SK-N-SH (cell line): Measurements from ENCODE around the gene HIPK1. TPM values are rescaled to one million over a fixed set of nuclear protein-coding genes. Genes with fewer than 3 reads are reported as not detected.
"Not testable (repeated sequence)": the region's sequence is repeated elsewhere in the genome, so short reads cannot be mapped to it uniquely, and the experiment has no call there.

Experiments
- CTCF ChIA-PET: fragments of 300-600, 350-600 bp; formaldehyde crosslinking; extraction: SDS; loops from one replicate; lab custom pipeline; 2021; lab: Yijun Ruan, JAX
- POLR2A ChIA-PET: fragments of 350-600 bp; sonication (Branson Sonifier 250); formaldehyde crosslinking; extraction: SDS; loops from one replicate; lab custom pipeline; 2020; ENCODE audit warnings: antibody characterized with exemption, inconsistent platforms; lab: Yijun Ruan, JAX
- DNase-seq: peaks from one replicate; pipeline ENCODE4 v3.0.0; 2012
- H2AFZ ChIP-seq: fragments of 200-600 bp; sonication (generic); 2 replicates; pipeline ENCODE4 v1.8.1; 2016; ENCODE audit warnings: antibody characterized with exemption, mild to moderate bottlenecking, low read depth
- H3F3A ChIP-seq: fragments of 200-600 bp; sonication (generic); replicated peaks from 2 replicates; pipeline ENCODE3; 2016; ENCODE audit warnings: antibody characterized with exemption, mild to moderate bottlenecking; ENCODE audit not compliant: insufficient read depth
- H3K27ac ChIP-seq, 2 experiments: fragments of 200-500 bp in 1 of 2; fragments of 200-600 bp in 1 of 2; sonication (Bioruptor generic) in 1 of 2; sonication (generic), shearing (Covaris generic) in 1 of 2; 2 replicates each; pipeline versions ENCODE4 v1.5.1 to v1.6.1; 2014 to 2016; ENCODE audit warnings: low read depth in 2 of 2, inconsistent platforms in 1 of 2, low read length in 1 of 2, mild to moderate bottlenecking in 1 of 2, mixed read lengths in 1 of 2
- H3K27me3 ChIP-seq: fragments of 200-600 bp; sonication (generic), shearing (Covaris generic); 2 replicates; pipeline ENCODE4 v1.6.1; 2016; ENCODE audit warnings: mixed run types; ENCODE audit not compliant: insufficient read depth
- H3K36me3 ChIP-seq, 2 experiments: fragments of 200-500 bp in 1 of 2; fragments of 200-600 bp in 1 of 2; sonication (Bioruptor generic) in 1 of 2; sonication (generic) in 1 of 2; replicated peaks in 1 of 2; 2 replicates each; pipeline versions ENCODE3 to v1.5.1; 2014 to 2016; ENCODE audit warnings: low read length in 1 of 2, mild to moderate bottlenecking in 1 of 2; ENCODE audit not compliant: insufficient read depth in 2 of 2, control insufficient read depth in 1 of 2
- H3K4me1 ChIP-seq, 2 experiments: fragments of 200-500 bp in 1 of 2; fragments of 200-600 bp in 1 of 2; sonication (Bioruptor generic) in 1 of 2; sonication (generic), shearing (Covaris generic) in 1 of 2; 2 replicates each; pipeline versions ENCODE4 v1.5.1 to v1.6.1; 2014 to 2016; ENCODE audit warnings: low read depth in 1 of 2, low read length in 1 of 2, mixed run types in 1 of 2; ENCODE audit not compliant: insufficient read depth in 2 of 2, control insufficient read depth in 1 of 2
- H3K4me2 ChIP-seq: fragments of 200-600 bp; sonication (generic), shearing (Covaris generic); 2 replicates; pipeline ENCODE4 v1.6.1; 2017; ENCODE audit warnings: mixed run types
- H3K4me3 ChIP-seq, 2 experiments: fragments of 200-500 bp in 1 of 2; fragments of 200-600 bp in 1 of 2; sonication (Bioruptor generic) in 1 of 2; sonication (generic), shearing (Covaris generic) in 1 of 2; 2 replicates each; pipeline versions ENCODE4 v1.5.1 to v1.8.1; 2014 to 2016; ENCODE audit warnings: low read depth in 2 of 2, inconsistent platforms in 1 of 2, low read length in 1 of 2, mild to moderate bottlenecking in 1 of 2, mixed read lengths in 1 of 2, moderate library complexity in 1 of 2
- H3K79me2 ChIP-seq: fragments of 200-600 bp; sonication (generic); 2 replicates; pipeline ENCODE4 v1.8.1; 2017; ENCODE audit warnings: mild to moderate bottlenecking; ENCODE audit not compliant: insufficient read depth
- H3K9ac ChIP-seq: fragments of 200-600 bp; sonication (generic); 2 replicates; pipeline ENCODE4 v1.6.1; 2017; ENCODE audit warnings: mixed run types
- H3K9me2 ChIP-seq: fragments of 200-600 bp; sonication (generic); 2 replicates; pipeline ENCODE4 v1.6.1; 2017; ENCODE audit warnings: mixed run types
- H3K9me3 ChIP-seq: fragments of 200-600 bp; sonication (generic); 2 replicates; pipeline ENCODE4 v1.6.1; 2017; ENCODE audit warnings: mixed run types, mild to moderate bottlenecking, moderate library complexity
- H4K20me1 ChIP-seq: fragments of 200-600 bp; sonication (generic); 2 replicates; pipeline ENCODE4 v1.6.1; 2017; ENCODE audit warnings: mild to moderate bottlenecking, mixed run types; ENCODE audit not compliant: insufficient read depth
- CHD2 ChIP-seq: fragments of 150-350 bp; IDR thresholded peaks from 2 replicates; pipeline ENCODE4 v1.6.1; 2018; ENCODE audit warnings: low read length; ENCODE audit not compliant: partially characterized antibody
- EZH2phosphoT487 ChIP-seq: fragments of 200-600 bp; sonication (generic); IDR thresholded peaks from 2 replicates; pipeline ENCODE4 v1.6.1; 2017; ENCODE audit warnings: low read depth, mixed run types, mild to moderate bottlenecking, antibody characterized with exemption, moderate library complexity, borderline replicate concordance
- FOSL2 ChIP-seq: IDR thresholded peaks from 2 replicates; pipeline ENCODE4 v1.4.0; 2012; ENCODE audit warnings: low read depth, mild to moderate bottlenecking, moderate library complexity, borderline replicate concordance
- FOXJ3 ChIP-seq: sonication (generic); formaldehyde crosslinking; IDR thresholded peaks from 2 replicates; pipeline ENCODE4 v1.5.1; 2020; ENCODE audit warnings: mild to moderate bottlenecking, missing genetic modification reagents
- GABPA ChIP-seq: IDR thresholded peaks from 2 replicates; pipeline ENCODE4 v1.4.0; 2012; ENCODE audit warnings: low read depth, mild to moderate bottlenecking
- IRF3 ChIP-seq: fragments of 150-350 bp; IDR thresholded peaks from 2 replicates; pipeline ENCODE4 v1.6.1; 2016; ENCODE audit warnings: mild to moderate bottlenecking, low read depth, low read length
- JUND ChIP-seq: IDR thresholded peaks from 2 replicates; pipeline ENCODE4 v1.4.0; 2012
- MEF2A ChIP-seq: IDR thresholded peaks from 2 replicates; pipeline ENCODE4 v1.4.0; 2012; ENCODE audit warnings: low read depth, borderline replicate concordance
- NFIC ChIP-seq: IDR thresholded peaks from 2 replicates; pipeline ENCODE4 v1.4.0; 2012; ENCODE audit warnings: borderline replicate concordance
- POLR2AphosphoS5 ChIP-seq: IDR thresholded peaks from 2 replicates; pipeline ENCODE4 v1.6.1; 2012; ENCODE audit warnings: low read depth, low read length
- RAD21 ChIP-seq: IDR thresholded peaks from 2 replicates; pipeline ENCODE4 v1.6.1; 2012; ENCODE audit warnings: mild to moderate bottlenecking, low read length
- RCOR1 ChIP-seq: fragments of 150-350 bp; IDR thresholded peaks from 2 replicates; pipeline ENCODE4 v1.6.1; 2017; ENCODE audit warnings: antibody characterized with exemption, low read length
- REST ChIP-seq: IDR thresholded peaks from 2 replicates; pipeline ENCODE4 v1.6.1; 2012; ENCODE audit warnings: mild to moderate bottlenecking, low read depth, low read length, moderate library complexity
- RXRA ChIP-seq: IDR thresholded peaks from 2 replicates; pipeline ENCODE4 v1.4.0; 2012; ENCODE audit warnings: low read depth, mild to moderate bottlenecking, borderline replicate concordance
- SIN3A ChIP-seq: IDR thresholded peaks from 2 replicates; pipeline ENCODE4 v1.6.1; 2012; ENCODE audit warnings: low read depth, mild to moderate bottlenecking, low read length, moderate library complexity, borderline replicate concordance
- TAF1 ChIP-seq: IDR thresholded peaks from 2 replicates; pipeline ENCODE4 v1.6.1; 2012; ENCODE audit warnings: low read depth, mild to moderate bottlenecking, low read length, moderate library complexity, borderline replicate concordance
- WGBS: methylation state at CpG from one replicate; pipeline ENCODE4 v1.1.6; 2017; ENCODE audit warnings: low lambda C conversion rate; 5-methylcytosine and 5-hydroxymethylcytosine counted together
- polyA plus RNA-seq, 3 experiments: library from polyadenylated mRNA; depleted of rRNA; stranded (reverse); fragments of >200 nt; gene quantifications; 2 replicates each; pipeline ENCODE4 v1.2.3, GENCODE V29; 2012
- TF ChIP-seq, protein P1 (sequence below): IDR thresholded peaks from 2 replicates; pipeline ENCODE4 v1.4.0; 2012; ENCODE audit warnings: low read depth, borderline replicate concordance
- TF ChIP-seq, protein P2 (sequence below): IDR thresholded peaks from 2 replicates; pipeline ENCODE4 v1.4.0; 2012; ENCODE audit warnings: low read depth, borderline replicate concordance
- TF ChIP-seq, protein P3 (sequence below): fragments of 150-350 bp; IDR thresholded peaks from 2 replicates; pipeline ENCODE4 v1.6.1; 2017; ENCODE audit warnings: antibody characterized with exemption, low read length, low read depth, borderline replicate concordance

HIPK1 gene
- polyA plus RNA-seq, 1 of the 3 experiments (the other 2 are of a cell fraction), result 7.1 TPM

DNA sequence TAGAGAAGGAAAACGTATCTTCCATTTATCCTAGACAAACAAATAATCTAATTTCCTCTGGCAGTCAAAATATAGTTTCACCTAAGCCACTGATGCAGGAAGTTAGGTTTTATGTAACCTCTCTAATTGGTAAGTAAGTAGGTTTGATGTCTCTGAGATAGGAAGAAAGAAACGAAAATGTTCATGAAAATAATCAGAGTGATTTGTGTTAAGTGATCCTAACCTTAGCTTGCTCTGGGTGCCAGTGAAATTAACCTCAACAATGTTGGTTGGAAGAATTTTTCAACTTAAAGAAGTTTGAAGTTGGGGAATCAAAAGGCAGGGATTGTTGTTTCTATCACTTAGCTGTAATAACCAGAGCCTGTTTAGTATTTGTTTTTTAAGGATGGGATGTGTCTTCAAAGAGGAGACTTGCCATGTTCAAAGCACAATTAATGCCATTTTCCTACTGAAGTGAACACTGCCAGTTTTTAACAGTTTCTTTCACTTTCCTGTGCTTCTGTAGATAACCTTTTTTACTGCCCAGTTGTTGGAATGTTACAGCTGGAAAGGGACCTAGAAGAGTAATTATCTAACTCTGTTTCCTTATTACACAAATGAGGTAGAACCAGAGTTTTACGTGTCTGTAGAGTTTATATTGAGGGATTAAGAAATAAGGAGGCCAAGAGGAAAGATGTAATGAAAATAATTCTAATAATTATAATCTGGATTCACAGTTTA, 18.4 kb downstream of the HIPK1 start:
- no peaks in the 10 kb centered on the region for H3K9me2 ChIP-seq
- no peaks in the 10 kb centered on the region for H3K9me3 ChIP-seq
- H3K79me2 ChIP-seq, result peaks cover 99% of the 10 kb centered on the region
- H3K27me3 ChIP-seq, result no peaks in the 10 kb centered on the region
- no peak overlapping the region for H2AFZ ChIP-seq
- ChIA-PET POLR2A (no interaction called here), CTCF (interaction anchor here (0.6 to 2.0 kb wide), 6 partner anchors 8 to 127 kb away, joined by 3 to 6 read pairs (median 4); partner anchors contain the start of gene OLFML3)
- no peak overlapping the region; the same call in 1 of the 2 replicates for H3K9ac ChIP-seq
- H3K27ac ChIP-seq, result peak overlapping the region; percentile 16 to 29; a peak in 3 of 4 replicates
- DNase-seq, result no peak
- WGBS, result 36% methylated on average over 3 of the region's 3 CpGs
- H3K4me3 ChIP-seq, result no peak overlapping the region
- peaks cover 3 to 19% of the 10 kb centered on the region in 2 experiments; a peak in 3 of 4 replicates for H3K4me1 ChIP-seq
- H3K36me3 ChIP-seq, result peaks cover 7 to 21% of the 10 kb centered on the region in 2 experiments
- peaks cover 9% of the 10 kb centered on the region for H3F3A ChIP-seq
- H4K20me1 ChIP-seq, result peaks cover 29% of the 10 kb centered on the region
- TF ChIP-seq RCOR1 (no peak), POLR2AphosphoS5 (no peak), JUND (no peak), CHD2 (no peak), GABPA (no peak), RAD21 (no peak), FOXJ3 (CRISPR knock-in tag) (no peak), NFIC (no peak), SIN3A (no peak), MEF2A (no peak), IRF3 (no peak), TAF1 (no peak), EZH2phosphoT487 (no peak), RXRA (no peak), REST (no peak), FOSL2 (no peak)
- TF ChIP-seq, protein P1, sequence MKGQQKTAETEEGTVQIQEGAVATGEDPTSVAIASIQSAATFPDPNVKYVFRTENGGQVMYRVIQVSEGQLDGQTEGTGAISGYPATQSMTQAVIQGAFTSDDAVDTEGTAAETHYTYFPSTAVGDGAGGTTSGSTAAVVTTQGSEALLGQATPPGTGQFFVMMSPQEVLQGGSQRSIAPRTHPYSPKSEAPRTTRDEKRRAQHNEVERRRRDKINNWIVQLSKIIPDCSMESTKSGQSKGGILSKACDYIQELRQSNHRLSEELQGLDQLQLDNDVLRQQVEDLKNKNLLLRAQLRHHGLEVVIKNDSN, result no peak
- TF ChIP-seq, protein P2, sequence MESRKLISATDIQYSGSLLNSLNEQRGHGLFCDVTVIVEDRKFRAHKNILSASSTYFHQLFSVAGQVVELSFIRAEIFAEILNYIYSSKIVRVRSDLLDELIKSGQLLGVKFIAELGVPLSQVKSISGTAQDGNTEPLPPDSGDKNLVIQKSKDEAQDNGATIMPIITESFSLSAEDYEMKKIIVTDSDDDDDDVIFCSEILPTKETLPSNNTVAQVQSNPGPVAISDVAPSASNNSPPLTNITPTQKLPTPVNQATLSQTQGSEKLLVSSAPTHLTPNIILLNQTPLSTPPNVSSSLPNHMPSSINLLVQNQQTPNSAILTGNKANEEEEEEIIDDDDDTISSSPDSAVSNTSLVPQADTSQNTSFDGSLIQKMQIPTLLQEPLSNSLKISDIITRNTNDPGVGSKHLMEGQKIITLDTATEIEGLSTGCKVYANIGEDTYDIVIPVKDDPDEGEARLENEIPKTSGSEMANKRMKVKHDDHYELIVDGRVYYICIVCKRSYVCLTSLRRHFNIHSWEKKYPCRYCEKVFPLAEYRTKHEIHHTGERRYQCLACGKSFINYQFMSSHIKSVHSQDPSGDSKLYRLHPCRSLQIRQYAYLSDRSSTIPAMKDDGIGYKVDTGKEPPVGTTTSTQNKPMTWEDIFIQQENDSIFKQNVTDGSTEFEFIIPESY, result no peak
- TF ChIP-seq, protein P3, sequence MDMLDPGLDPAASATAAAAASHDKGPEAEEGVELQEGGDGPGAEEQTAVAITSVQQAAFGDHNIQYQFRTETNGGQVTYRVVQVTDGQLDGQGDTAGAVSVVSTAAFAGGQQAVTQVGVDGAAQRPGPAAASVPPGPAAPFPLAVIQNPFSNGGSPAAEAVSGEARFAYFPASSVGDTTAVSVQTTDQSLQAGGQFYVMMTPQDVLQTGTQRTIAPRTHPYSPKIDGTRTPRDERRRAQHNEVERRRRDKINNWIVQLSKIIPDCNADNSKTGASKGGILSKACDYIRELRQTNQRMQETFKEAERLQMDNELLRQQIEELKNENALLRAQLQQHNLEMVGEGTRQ, result no peak
- H3K4me2 ChIP-seq, result peak overlapping the region; percentile 29; the same call in 1 of the 2 replicates

GRCh38 chr1:113948151-113948550, 19.0 kb downstream of the HIPK1 start:
- H3K4me1 ChIP-seq, result peaks cover 3 to 19% of the 10 kb centered on the region in 2 experiments; a peak in 3 of 4 replicates
- H3K4me2 ChIP-seq, H2AFZ ChIP-seq, DNase-seq, POLR2A ChIA-PET, H3K4me3 ChIP-seq, H3K27me3 ChIP-seq, H3K9me3 ChIP-seq, H3K9me2 ChIP-seq, H3K9ac ChIP-seq, H3F3A ChIP-seq, H3K27ac ChIP-seq: not testable (repeated sequence)
- peaks cover 2 to 20% of the 10 kb centered on the region in 2 experiments for H3K36me3 ChIP-seq
- H3K79me2 ChIP-seq, result peaks cover 98% of the 10 kb centered on the region
- CTCF ChIA-PET, result interaction anchor here (1.1 to 1.6 kb wide), 3 partner anchors 10 to 31 kb away, joined by 3 to 4 read pairs (median 3); no protein-coding TSS in a partner anchor
- H4K20me1 ChIP-seq, result peaks cover 29% of the 10 kb centered on the region
- WGBS, result 98% methylated on average over 4 of the region's 4 CpGs
